Measurements from ENCODE around the gene TCL1A. TPM values are rescaled to one million over a fixed set of nuclear protein-coding genes. Genes with fewer than 3 reads are reported as not detected.

The TCL1A gene
- total RNA-seq, 4 donors from 2014 or later = 3.2 to 14.9 TPM; not detected in 2

- no peak overlapping the region for H3K27ac ChIP-seq
- H3K9me3 ChIP-seq = no peaks in the 10 kb centered on the region
- no peaks in the 10 kb centered on the region for H3K36me3 ChIP-seq
- H3K4me1 ChIP-seq = no peaks in the 10 kb centered on the region
- no peak for DNase-seq
- H3K4me3 ChIP-seq = no peak overlapping the region
- TF ChIP-seq CTCF (IDR thresholded peaks at IDR 0.05) = no peak
- TF ChIP-seq POLR2A (IDR thresholded peaks at IDR 0.05) = no peak
- H3K27me3 ChIP-seq = no peaks in the 10 kb centered on the region
Measured at GRCh38 chr14:95703341-95703740, 10.6 kb downstream of the TCL1A start.

- Histone ChIP-seq H3K4me3 (no peak overlapping the region), H3K9me3 (no peaks in the 10 kb centered on the region), H3K27ac (no peak overlapping the region), H3K27me3 (peaks cover 0 to 1% of the 10 kb centered on the region in 2 donors), H3K36me3 (no peaks in the 10 kb centered on the region), H3K4me1 (no peaks in the 10 kb centered on the region)
- no peak for DNase-seq
- TF ChIP-seq CTCF (IDR thresholded peaks at IDR 0.05) (no peak), POLR2A (IDR thresholded peaks at IDR 0.05) (no peak)
Measured at GRCh38 chr14:95701846-95702221, 12.1 kb downstream of the TCL1A start.

DNA sequence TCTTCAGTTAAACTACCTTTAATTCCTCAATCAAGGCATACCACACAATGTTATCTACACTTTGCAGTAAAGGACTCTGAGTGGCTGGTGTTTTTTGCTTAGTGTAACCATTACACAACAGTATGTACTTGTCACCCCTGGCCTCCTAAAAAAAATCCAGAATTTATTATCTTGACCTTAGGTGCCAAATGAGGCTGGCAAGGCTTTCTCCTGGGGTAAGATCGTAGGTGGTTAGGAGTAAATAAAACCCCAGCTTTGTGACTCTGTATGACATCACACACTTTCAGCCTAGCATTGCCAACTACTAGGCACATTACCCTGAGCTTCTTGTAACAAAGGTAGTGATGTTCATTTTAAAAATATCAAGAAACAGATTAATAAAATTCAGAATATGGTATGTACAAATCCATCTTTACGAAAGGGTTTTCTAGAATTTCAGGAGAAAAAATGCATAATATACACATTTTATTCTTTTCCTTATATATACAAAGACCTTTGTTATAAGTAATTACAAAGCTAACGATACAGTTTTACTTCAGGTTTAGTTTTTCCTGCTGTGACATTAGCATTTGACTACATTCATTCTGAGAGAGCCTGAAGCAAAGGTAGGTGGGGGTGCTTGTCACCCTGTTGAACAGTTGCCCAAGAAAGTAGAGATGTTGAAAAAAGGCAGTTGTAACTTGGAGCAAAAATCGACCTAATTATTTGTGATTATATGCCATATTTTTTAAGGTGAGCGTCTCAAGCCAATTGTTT is 13.5 kb downstream of the TCL1A start:
- Histone ChIP-seq H3K36me3 (no peaks in the 10 kb centered on the region), H3K4me3 (no peak overlapping the region), H3K4me1 (no peaks in the 10 kb centered on the region), H3K27me3 (peaks cover 0 to 3% of the 10 kb centered on the region in 2 donors), H3K9me3 (no peaks in the 10 kb centered on the region), H3K27ac (no peak overlapping the region)
- TF ChIP-seq CTCF (IDR thresholded peaks at IDR 0.05) = no peak
- no peak for TF ChIP-seq POLR2A (IDR thresholded peaks at IDR 0.05)
- DNase-seq = no peak

DNA sequence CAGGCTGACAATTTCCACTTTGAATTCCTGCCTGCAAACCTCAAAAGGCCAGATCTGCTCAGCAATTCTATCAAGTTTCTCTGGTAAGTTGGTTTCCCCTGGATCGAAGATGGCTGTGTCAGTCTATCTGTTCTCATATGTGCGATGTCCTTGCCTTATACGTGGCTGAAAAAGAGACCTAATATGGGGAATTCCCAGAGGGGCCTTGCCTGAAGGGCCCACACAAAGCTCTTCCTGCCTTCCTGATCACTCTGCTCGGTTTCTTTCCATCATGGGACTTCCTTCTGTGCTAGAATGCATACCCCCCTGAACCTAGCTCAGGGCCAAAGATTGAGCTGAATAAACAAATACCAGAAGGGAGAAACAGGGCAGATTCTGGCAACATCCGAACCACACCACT is 14.5 kb downstream of the TCL1A start:
- TF ChIP-seq CTCF (IDR thresholded peaks at IDR 0.05) (no peak), POLR2A (IDR thresholded peaks at IDR 0.05) (no peak)
- peaks cover 0 to 3% of the 10 kb centered on the region in 2 donors for H3K27me3 ChIP-seq

DNA sequence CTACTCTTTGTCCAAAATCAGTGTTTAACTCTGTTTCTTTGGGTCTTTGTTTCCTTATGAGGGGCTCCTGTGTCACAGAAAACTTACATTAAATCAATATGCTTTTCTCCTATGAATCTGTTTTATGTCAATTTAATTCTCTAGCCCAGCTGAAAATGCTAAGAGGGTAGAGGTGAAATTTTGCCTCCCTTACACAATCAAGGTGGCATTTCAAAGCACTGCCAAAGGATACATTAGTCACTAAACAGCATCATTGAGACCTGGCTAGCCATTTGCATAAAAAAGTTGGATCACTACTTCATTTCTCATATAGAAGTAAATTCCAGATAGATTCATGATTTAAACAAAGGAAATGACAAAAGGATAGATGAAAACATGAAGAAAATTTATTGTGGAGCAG is 15.6 kb downstream of the TCL1A start:
- H3K27me3 ChIP-seq = peaks cover 0 to 3% of the 10 kb centered on the region in 2 donors
- H3K4me3 ChIP-seq = no peak overlapping the region
- no peaks in the 10 kb centered on the region for H3K4me1 ChIP-seq
- H3K27ac ChIP-seq = no peak overlapping the region
- no peak for DNase-seq
- H3K36me3 ChIP-seq = no peaks in the 10 kb centered on the region
- H3K9me3 ChIP-seq = no peaks in the 10 kb centered on the region
- TF ChIP-seq CTCF (IDR thresholded peaks at IDR 0.05) = no peak
- TF ChIP-seq POLR2A (IDR thresholded peaks at IDR 0.05) = no peak

More for the DNA sequence above, 14.5 kb downstream of the TCL1A start:
- Histone ChIP-seq H3K4me3 (no peak overlapping the region), H3K27ac (peak overlapping the region in 1 of 4 donors; percentile 7), H3K36me3 (no peaks in the 10 kb centered on the region), H3K4me1 (no peaks in the 10 kb centered on the region), H3K9me3 (no peaks in the 10 kb centered on the region)
- DNase-seq = no peak

All from Peyer's patch (tissue), 4 donors.